GM12891 (cell line): ENCODE results near the gene ITGA7.

Source experiments
- POLR2A ChIP-seq: IDR thresholded peaks from 2 replicates; pipeline ENCODE4 v1.6.1; 2011; ENCODE audit warnings: low read depth, low read length, control low read depth
- POLR2AphosphoS5 ChIP-seq: IDR thresholded peaks from 2 replicates; pipeline ENCODE4 v1.6.1; 2011; ENCODE audit warnings: low read depth, low read length, control low read depth
- POU2F2 ChIP-seq: IDR thresholded peaks from 2 replicates; pipeline ENCODE4 v1.6.1; 2011; ENCODE audit warnings: low read depth, mild to moderate bottlenecking, control low read depth, low read length, moderate library complexity

- TF ChIP-seq POLR2AphosphoS5: no peak
- TF ChIP-seq POLR2A: no peak
- no peak for TF ChIP-seq POU2F2
Observed at GRCh38 chr12:55686366-55687010, 21.2 kb downstream of the ITGA7 start.
